Ishikawa (cell line): ENCODE measurements around the gene CTNND1.
A peak's percentile ranks its signal among the peaks of the same experiment; 100 is the strongest.

Experiments
- CEBPB ChIP-seq: IDR thresholded peaks from 2 replicates; pipeline ENCODE4 v1.6.1; 2012
- CREB1 ChIP-seq: IDR thresholded peaks from 2 replicates; pipeline ENCODE4 v1.6.1; 2012; ENCODE audit warnings: low read depth
- EGR1 ChIP-seq: IDR thresholded peaks from 2 replicates; pipeline ENCODE4 v1.6.1; 2012
- EP300 ChIP-seq: IDR thresholded peaks from 2 replicates; pipeline ENCODE4 v1.6.1; 2012; ENCODE audit warnings: borderline replicate concordance
- FOXM1 ChIP-seq: IDR thresholded peaks from 2 replicates; pipeline ENCODE4 v1.6.1; 2012; ENCODE audit warnings: low read depth, borderline replicate concordance
- NFIC ChIP-seq: IDR thresholded peaks from 2 replicates; pipeline ENCODE4 v1.6.1; 2012
- RAD21 ChIP-seq: IDR thresholded peaks from 2 replicates; pipeline ENCODE4 v1.6.1; 2012; ENCODE audit warnings: low read depth
- TAF1 ChIP-seq: IDR thresholded peaks from 2 replicates; pipeline ENCODE4 v1.6.1; 2012; ENCODE audit warnings: low read depth, mild to moderate bottlenecking
- TCF12 ChIP-seq: IDR thresholded peaks from 2 replicates; pipeline ENCODE4 v1.6.1; 2012; ENCODE audit warnings: low read depth
- TEAD4 ChIP-seq: IDR thresholded peaks from 2 replicates; pipeline ENCODE4 v1.6.1; 2012
- YY1 ChIP-seq: IDR thresholded peaks from 2 replicates; pipeline ENCODE4 v1.6.1; 2012; ENCODE audit warnings: low read depth
- ZBTB7A ChIP-seq: IDR thresholded peaks from 2 replicates; pipeline ENCODE4 v1.6.1; 2012; ENCODE audit warnings: low read depth
- TF ChIP-seq, protein P1 (sequence below): IDR thresholded peaks from 2 replicates; pipeline ENCODE4 v1.6.1; 2012
- TF ChIP-seq, protein P2 (sequence below): IDR thresholded peaks from 2 replicates; pipeline ENCODE4 v1.6.1; 2012
- TF ChIP-seq, protein P3 (sequence below): IDR thresholded peaks from 2 replicates; pipeline ENCODE4 v1.6.1; 2012; ENCODE audit warnings: low read depth, mild to moderate bottlenecking

The CTNND1 gene

DNA sequence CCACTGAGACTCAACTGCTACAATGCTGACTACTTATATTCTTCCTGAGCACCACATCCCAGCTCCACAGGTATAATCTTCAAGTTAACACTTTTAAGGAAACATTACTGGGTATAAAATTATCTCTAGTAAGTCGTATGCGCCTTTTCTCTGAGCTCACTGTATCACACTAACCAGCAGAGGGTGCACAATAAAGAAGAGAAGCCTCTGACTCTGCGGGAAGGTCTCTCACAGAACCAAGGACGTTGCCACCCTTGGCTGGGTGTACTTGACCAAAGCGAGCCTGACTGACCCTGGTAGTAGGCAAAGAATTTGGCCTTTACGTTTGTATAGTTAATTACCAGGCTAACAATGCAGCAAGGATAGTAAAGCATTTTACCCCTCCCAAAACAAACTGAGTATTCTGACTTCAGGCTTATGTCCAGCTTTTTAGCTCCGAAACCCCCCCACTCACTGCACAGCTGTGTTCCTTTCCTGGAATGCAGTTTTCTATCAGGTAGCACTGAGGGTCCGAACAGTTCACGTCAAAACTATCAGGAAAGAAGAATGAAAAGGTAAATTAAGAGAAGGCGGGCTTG lies 9.8 kb upstream of the CTNND1 start, which contains the start of gene BTBD18:
Gene BTBD18 (minus strand): TSS at position 144 of the 578 bp plus-strand sequence. CDS start 631 bp downstream, outside the sequence.
- TF ChIP-seq CREB1 = no peak
- TF ChIP-seq RAD21 = peak; percentile 49
- TF ChIP-seq TEAD4 = no peak
- TF ChIP-seq FOXM1 = no peak

DNA sequence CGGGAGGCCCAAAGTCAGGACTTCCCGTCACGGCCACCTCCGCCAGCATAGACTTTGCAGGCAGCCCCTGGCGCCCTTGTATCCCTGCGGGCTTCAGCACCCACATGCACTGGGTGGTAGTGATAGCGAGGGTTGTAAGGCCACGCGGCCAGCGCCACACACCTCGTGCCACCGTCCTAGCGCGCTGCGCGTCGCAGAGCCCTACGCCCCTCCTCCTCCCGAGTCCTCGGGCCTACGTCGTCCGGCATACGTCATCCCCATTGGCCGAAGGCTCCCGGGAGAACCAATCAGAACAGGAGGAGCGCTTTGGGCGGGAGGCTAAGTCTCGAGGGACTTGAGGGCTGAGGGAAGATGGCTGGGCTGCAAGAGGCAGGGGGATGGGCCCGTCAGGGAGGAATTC lies 8.6 kb upstream of the CTNND1 start:
- TF ChIP-seq EP300 (no peak), YY1 (no peak), ZBTB7A (no peak), NFIC (no peak), CEBPB (no peak), CREB1 (no peak)
- TF ChIP-seq, protein P1, sequence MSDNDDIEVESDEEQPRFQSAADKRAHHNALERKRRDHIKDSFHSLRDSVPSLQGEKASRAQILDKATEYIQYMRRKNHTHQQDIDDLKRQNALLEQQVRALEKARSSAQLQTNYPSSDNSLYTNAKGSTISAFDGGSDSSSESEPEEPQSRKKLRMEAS = no peak
- TF ChIP-seq, protein P2, sequence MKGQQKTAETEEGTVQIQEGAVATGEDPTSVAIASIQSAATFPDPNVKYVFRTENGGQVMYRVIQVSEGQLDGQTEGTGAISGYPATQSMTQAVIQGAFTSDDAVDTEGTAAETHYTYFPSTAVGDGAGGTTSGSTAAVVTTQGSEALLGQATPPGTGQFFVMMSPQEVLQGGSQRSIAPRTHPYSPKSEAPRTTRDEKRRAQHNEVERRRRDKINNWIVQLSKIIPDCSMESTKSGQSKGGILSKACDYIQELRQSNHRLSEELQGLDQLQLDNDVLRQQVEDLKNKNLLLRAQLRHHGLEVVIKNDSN = no peak

DNA sequence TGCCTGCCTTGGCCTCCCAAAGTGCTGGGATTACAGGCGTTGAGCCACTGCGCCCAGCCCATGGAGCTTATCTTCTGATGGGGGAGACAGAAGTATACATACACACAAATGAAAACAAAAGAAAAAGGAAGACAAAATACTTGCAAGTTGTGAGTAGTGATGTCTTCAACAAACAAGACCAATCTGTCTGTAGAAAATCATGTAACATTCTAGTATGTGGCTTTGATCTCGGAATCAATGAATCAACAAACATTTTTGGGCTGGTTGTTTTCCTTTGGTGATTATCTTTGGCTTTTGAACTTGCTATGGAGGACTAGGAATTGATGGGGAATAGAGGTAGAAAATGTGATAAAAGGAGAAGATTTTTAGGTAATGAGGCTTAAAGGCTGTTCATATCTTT lies 3.4 kb upstream of the CTNND1 start:
- TF ChIP-seq TCF12 (no peak), ZBTB7A (no peak), EP300 (no peak), RAD21 (no peak)
- TF ChIP-seq, protein P1 = no peak

DNA sequence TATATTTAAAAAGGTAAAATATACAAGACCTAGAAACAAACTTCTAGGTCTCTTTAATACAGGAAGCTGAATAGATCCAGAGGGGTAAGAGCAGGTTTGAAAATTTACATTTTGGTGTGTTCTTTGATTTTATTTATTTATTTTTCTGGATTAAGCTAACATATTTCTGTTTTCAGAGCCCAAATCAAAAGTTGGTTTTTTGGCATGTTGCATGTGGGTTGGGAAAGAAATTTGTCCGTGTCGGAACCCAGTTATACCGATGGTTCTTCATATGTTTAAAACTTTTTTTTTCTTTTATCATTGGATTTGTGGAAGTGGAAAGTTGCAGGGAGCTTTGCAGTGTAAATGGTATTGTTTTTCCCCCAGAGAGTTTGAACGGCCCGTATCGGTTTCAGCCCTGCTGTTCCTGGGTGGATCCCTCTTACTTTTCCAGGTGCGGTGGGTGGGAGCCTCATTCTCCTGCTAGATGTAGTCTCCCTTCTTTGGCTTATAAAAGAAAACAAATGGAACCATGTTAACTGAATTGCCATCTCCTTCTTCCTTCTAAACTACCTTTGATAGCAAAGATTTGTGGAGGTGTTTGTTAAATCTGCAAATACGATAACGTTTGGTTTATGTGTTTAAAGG lies 746 bp downstream of the CTNND1 start:
- TF ChIP-seq YY1 (no peak), RAD21 (no peak), EP300 (no peak)

DNA sequence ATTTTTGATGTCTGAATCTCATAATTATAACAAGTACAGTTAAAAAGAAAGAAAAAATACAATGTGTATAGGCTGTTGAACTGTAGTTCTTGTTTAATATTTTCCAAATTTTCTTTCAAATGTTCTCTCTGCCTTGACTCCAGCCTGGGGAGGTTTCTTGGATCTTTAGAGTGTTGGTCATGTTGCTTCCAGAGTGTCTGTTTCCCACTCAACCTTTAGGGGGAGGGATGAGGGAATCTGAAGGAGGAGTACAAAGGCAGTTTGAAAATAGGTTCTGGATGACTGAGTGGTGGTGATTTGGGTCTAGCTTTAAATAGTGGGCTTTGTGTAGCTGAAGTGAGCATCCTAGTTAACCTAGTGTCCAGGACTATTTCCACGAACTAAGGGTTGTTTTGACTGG lies 2.0 kb downstream of the CTNND1 start:
- TF ChIP-seq TEAD4 (no peak), CEBPB (no peak), EP300 (no peak), NFIC (no peak), TAF1 (no peak), RAD21 (no peak), CREB1 (no peak), YY1 (no peak), FOXM1 (no peak), ZBTB7A (no peak), TCF12 (no peak), EGR1 (no peak)
- TF ChIP-seq, protein P1 = no peak
- TF ChIP-seq, protein P2 = no peak
- TF ChIP-seq, protein P3, sequence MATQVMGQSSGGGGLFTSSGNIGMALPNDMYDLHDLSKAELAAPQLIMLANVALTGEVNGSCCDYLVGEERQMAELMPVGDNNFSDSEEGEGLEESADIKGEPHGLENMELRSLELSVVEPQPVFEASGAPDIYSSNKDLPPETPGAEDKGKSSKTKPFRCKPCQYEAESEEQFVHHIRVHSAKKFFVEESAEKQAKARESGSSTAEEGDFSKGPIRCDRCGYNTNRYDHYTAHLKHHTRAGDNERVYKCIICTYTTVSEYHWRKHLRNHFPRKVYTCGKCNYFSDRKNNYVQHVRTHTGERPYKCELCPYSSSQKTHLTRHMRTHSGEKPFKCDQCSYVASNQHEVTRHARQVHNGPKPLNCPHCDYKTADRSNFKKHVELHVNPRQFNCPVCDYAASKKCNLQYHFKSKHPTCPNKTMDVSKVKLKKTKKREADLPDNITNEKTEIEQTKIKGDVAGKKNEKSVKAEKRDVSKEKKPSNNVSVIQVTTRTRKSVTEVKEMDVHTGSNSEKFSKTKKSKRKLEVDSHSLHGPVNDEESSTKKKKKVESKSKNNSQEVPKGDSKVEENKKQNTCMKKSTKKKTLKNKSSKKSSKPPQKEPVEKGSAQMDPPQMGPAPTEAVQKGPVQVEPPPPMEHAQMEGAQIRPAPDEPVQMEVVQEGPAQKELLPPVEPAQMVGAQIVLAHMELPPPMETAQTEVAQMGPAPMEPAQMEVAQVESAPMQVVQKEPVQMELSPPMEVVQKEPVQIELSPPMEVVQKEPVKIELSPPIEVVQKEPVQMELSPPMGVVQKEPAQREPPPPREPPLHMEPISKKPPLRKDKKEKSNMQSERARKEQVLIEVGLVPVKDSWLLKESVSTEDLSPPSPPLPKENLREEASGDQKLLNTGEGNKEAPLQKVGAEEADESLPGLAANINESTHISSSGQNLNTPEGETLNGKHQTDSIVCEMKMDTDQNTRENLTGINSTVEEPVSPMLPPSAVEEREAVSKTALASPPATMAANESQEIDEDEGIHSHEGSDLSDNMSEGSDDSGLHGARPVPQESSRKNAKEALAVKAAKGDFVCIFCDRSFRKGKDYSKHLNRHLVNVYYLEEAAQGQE = no peak

DNA sequence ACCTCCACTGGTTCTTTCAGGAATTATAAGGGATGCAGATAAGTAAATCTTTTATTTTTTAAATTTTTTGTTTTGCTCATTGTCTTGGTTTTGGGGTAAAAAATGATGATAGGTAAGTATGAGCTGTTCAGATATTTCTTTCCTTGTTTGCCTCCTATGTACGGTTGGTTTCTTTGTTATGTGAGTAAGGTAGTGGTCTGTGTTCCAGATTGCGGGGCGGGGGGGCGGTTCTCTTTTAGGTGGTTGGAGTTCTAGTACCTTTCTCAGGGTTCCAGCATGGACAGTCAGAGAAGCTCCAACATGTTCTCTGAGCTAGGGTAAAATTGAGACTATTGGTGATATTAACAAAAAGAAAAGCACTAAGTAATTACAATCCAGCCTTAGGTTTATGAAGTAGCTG lies 2.4 kb downstream of the CTNND1 start:
- TF ChIP-seq CREB1 (no peak), ZBTB7A (no peak), YY1 (no peak), TAF1 (no peak), CEBPB (no peak), EGR1 (no peak), TEAD4 (no peak), NFIC (no peak), EP300 (no peak), TCF12 (no peak), RAD21 (no peak)
- TF ChIP-seq, protein P1 = no peak
- TF ChIP-seq, protein P3 = no peak
